Esophagus squamous epithelium (tissue), 5 donors: Measurements from ENCODE around the gene PCSK5. TPM values are rescaled to one million over a fixed set of nuclear protein-coding genes. Genes with fewer than 3 reads are reported as not detected.

ENCODE experiments used
- DNase-seq: peaks from one replicate; lab custom pipeline; 2025; lab: John Stamatoyannopoulos, UW
- H3K27ac ChIP-seq, 4 donors: fragments of 200-600 bp; sonication (generic); one replicate each; pipeline ENCODE4 v1.5.1; 2016 to 2019; ENCODE audit warnings: mild to moderate bottlenecking in 1 of 4
- H3K27me3 ChIP-seq, 4 donors: fragments of 200-600 bp; sonication (generic); 1 replicate in 3 of 4; 2 replicates in 1 of 4; pipeline versions ENCODE4 v1.5.1 to v1.6.0; 2017 to 2021; ENCODE audit warnings: antibody characterized with exemption in 1 of 4
- H3K36me3 ChIP-seq, 3 donors: fragments of 200-600 bp; sonication (generic); one replicate each; pipeline ENCODE4 v1.5.1; 2016 to 2019
- H3K4me1 ChIP-seq, 3 donors: fragments of 200-600 bp; sonication (generic); one replicate each; pipeline ENCODE4 v1.5.1; 2017 to 2019
- H3K4me3 ChIP-seq, 4 donors: fragments of 200-600 bp; sonication (generic); 1 replicate in 3 of 4; 2 replicates in 1 of 4; pipeline ENCODE4 v1.5.1; 2016 to 2019; ENCODE audit warnings: mild to moderate bottlenecking in 2 of 4, moderate library complexity in 1 of 4
- H3K9me3 ChIP-seq, 3 donors: fragments of 200-600 bp; sonication (generic); one replicate each; pipeline ENCODE4 v1.5.1; 2016 to 2019
- CTCF ChIP-seq, 6 experiments: fragments of 450-650 bp in 4 of 6; fragments of 200-600 bp in 2 of 6; sonication (generic) in 2 of 6; IDR thresholded peaks; one replicate each; pipeline ENCODE4 v1.5.1; 2016 to 2019; ENCODE audit warnings: antibody characterized with exemption in 6 of 6, mild to moderate bottlenecking in 4 of 6, moderate library complexity in 4 of 6
- POLR2A ChIP-seq, 4 donors: fragments of 450-650 bp; IDR thresholded peaks; one replicate each; pipeline ENCODE4 v1.6.1; 2017; ENCODE audit warnings: antibody characterized with exemption in 4 of 4, mild to moderate bottlenecking in 4 of 4, moderate library complexity in 3 of 4
- WGBS, 2 donors: methylation state at CpG; one replicate each; pipeline ENCODE4 v1.1.5; 2018; 5-methylcytosine and 5-hydroxymethylcytosine counted together
- intact Hi-C: fragments of 100-400 bp; cut with DNase I; formaldehyde crosslinking; loops from one replicate; pipeline ENCODE4 v1.15.0; 2022
- total RNA-seq, 4 donors: library from RNA; depleted of rRNA; stranded (reverse); fragments of >200 nt; gene quantifications; one replicate each; pipeline ENCODE4 v1.1.0, GENCODE V29; 2016
- donor health status: DM: yes; HTN: yes; CAD: no.

Gene PCSK5
- total RNA-seq, 4 donors from 2014 or later: 8.4 to 33.8 (median 24.2) TPM

- no peak overlapping the region for H3K4me3 ChIP-seq
- H3K27me3 ChIP-seq: no peaks in the 10 kb centered on the region
- TF ChIP-seq POLR2A (IDR thresholded peaks at IDR 0.05) (no peak), CTCF (IDR thresholded peaks at IDR 0.05) (no peak)
- H3K4me1 ChIP-seq: peaks cover 0 to 25% (median 5%) of the 10 kb centered on the region in 3 donors
- H3K36me3 ChIP-seq: no peaks in the 10 kb centered on the region
- intact Hi-C loops: no loop called here
- H3K9me3 ChIP-seq: no peaks in the 10 kb centered on the region
- WGBS, 2 donors: 60 to 73% methylated on average over 6 of the region's 6 CpGs
- no peak for DNase-seq
- H3K27ac ChIP-seq: no peak overlapping the region
These were observed 330.9 kb downstream of the PCSK5 start for GRCh38 chr9:76221423-76221822.

GRCh38 chr9:76223749-76224340 is 333.4 kb downstream of the PCSK5 start:
- H3K27me3 ChIP-seq: no peaks in the 10 kb centered on the region
- H3K4me1 ChIP-seq: peaks cover 0 to 25% (median 5%) of the 10 kb centered on the region in 3 donors
- intact Hi-C loops: no loop called here
- no peak for TF ChIP-seq POLR2A (IDR thresholded peaks at IDR 0.05)
- TF ChIP-seq CTCF (IDR thresholded peaks at IDR 0.05): no peak
- no peaks in the 10 kb centered on the region for H3K9me3 ChIP-seq
- DNase-seq: no peak
- H3K4me3 ChIP-seq: no peak overlapping the region
- H3K36me3 ChIP-seq: no peaks in the 10 kb centered on the region
- WGBS, 2 donors: 21 to 25% methylated on average over 3 of the region's 3 CpGs
- peak overlapping the region in 2 of 4 donors; percentile 53 to 61 for H3K27ac ChIP-seq

- no peak for DNase-seq
- H3K36me3 ChIP-seq: no peaks in the 10 kb centered on the region
- 85 to 100% methylated on average over 1 to 2 of the region's 2 CpGs for WGBS, 2 donors
- H3K27me3 ChIP-seq: no peaks in the 10 kb centered on the region
- H3K27ac ChIP-seq: peak overlapping the region in 2 of 4 donors; percentile 29 to 42
- no peaks in the 10 kb centered on the region for H3K9me3 ChIP-seq
- intact Hi-C loops: no loop called here
- peaks cover 0 to 14% (median 5%) of the 10 kb centered on the region in 3 donors for H3K4me1 ChIP-seq
- TF ChIP-seq POLR2A (IDR thresholded peaks at IDR 0.05) (no peak), CTCF (IDR thresholded peaks at IDR 0.05) (no peak)
- no peak overlapping the region for H3K4me3 ChIP-seq
These were observed 336.7 kb downstream of the PCSK5 start for GRCh38 chr9:76227156-76227555.

GRCh38 chr9:76231001-76231400 is 340.5 kb downstream of the PCSK5 start:
- 66 to 71% methylated on average over 5 of the region's 5 CpGs for WGBS, 2 donors
- H3K4me3 ChIP-seq: no peak overlapping the region
- TF ChIP-seq POLR2A (IDR thresholded peaks at IDR 0.05) (no peak), CTCF (IDR thresholded peaks at IDR 0.05) (no peak)
- intact Hi-C loops: no loop called here
- H3K27ac ChIP-seq: no peak overlapping the region
- H3K9me3 ChIP-seq: no peaks in the 10 kb centered on the region
- DNase-seq: no peak
- no peaks in the 10 kb centered on the region for H3K4me1 ChIP-seq
- no peaks in the 10 kb centered on the region for H3K36me3 ChIP-seq
- no peaks in the 10 kb centered on the region for H3K27me3 ChIP-seq

- H3K27ac ChIP-seq: no peak overlapping the region
- TF ChIP-seq POLR2A (IDR thresholded peaks at IDR 0.05) (no peak), CTCF (IDR thresholded peaks at IDR 0.05) (no peak)
- no peaks in the 10 kb centered on the region for H3K4me1 ChIP-seq
- 78 to 86% methylated on average over 7 of the region's 7 CpGs for WGBS, 2 donors
- H3K36me3 ChIP-seq: no peaks in the 10 kb centered on the region
- no peak for DNase-seq
- H3K4me3 ChIP-seq: no peak overlapping the region
- intact Hi-C loops: no loop called here
- no peaks in the 10 kb centered on the region for H3K27me3 ChIP-seq
- no peaks in the 10 kb centered on the region for H3K9me3 ChIP-seq
These were observed 342.5 kb downstream of the PCSK5 start for GRCh38 chr9:76232861-76233489.
